Measurements from ENCODE around the gene THBD. TPM values are rescaled to one million over a fixed set of nuclear protein-coding genes. Genes with fewer than 3 reads are reported as not detected.

THBD gene
- total and polyA plus RNA-seq, 9 of the 15 experiments (the other 6 are each of a cell fraction or from before 2014, with no cell fraction given): 0.07 to 0.49 (median 0.33) TPM

DNA sequence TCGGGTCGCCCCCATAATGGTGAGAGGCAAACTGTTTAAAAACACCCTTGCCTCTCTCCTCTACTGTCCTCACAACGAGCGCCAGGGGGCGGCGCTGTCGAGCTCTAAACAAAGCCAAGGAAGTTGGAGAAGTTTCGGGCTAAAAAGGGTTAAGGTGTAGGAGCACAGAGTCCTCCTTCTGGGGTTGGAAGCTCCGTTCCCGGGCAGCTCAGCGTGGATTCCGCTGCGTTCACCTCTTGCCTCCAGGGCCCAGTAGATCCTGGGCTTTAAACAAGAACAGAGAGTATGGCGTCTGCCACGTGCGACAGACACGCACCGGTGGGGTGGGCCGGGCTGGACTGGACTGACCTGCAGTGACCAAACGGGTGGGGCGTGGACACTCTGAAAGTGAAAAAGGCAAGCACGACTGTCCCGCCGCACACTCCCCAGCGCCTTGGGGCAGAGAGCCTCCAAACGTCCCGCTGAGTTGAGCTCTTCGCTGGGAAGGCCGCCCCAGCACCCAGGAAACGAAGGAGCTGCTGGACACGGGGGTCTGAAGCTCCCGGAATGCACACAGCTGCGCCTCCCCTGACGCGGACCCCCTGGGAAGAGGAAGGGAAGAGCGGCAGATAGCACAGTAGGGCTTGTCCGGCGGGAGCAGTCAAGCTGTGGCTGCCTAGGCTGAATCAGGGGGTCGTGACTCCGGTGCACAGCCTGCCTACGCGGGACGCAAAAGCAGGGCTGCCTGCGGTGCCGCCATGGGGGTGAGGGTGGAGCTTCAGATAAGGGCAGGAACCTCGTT is 1.6 kb upstream of the THBD start (continued):
- peak; percentile 86 for TF ChIP-seq REST (IDR thresholded peaks at IDR 0.05; ENCODE audit: borderline replicate concordance)
- TF ChIP-seq REST (CRISPR knock-in tag; IDR thresholded peaks at IDR 0.05; ENCODE audit: low read depth): no peak
- TF ChIP-seq, protein P1, sequence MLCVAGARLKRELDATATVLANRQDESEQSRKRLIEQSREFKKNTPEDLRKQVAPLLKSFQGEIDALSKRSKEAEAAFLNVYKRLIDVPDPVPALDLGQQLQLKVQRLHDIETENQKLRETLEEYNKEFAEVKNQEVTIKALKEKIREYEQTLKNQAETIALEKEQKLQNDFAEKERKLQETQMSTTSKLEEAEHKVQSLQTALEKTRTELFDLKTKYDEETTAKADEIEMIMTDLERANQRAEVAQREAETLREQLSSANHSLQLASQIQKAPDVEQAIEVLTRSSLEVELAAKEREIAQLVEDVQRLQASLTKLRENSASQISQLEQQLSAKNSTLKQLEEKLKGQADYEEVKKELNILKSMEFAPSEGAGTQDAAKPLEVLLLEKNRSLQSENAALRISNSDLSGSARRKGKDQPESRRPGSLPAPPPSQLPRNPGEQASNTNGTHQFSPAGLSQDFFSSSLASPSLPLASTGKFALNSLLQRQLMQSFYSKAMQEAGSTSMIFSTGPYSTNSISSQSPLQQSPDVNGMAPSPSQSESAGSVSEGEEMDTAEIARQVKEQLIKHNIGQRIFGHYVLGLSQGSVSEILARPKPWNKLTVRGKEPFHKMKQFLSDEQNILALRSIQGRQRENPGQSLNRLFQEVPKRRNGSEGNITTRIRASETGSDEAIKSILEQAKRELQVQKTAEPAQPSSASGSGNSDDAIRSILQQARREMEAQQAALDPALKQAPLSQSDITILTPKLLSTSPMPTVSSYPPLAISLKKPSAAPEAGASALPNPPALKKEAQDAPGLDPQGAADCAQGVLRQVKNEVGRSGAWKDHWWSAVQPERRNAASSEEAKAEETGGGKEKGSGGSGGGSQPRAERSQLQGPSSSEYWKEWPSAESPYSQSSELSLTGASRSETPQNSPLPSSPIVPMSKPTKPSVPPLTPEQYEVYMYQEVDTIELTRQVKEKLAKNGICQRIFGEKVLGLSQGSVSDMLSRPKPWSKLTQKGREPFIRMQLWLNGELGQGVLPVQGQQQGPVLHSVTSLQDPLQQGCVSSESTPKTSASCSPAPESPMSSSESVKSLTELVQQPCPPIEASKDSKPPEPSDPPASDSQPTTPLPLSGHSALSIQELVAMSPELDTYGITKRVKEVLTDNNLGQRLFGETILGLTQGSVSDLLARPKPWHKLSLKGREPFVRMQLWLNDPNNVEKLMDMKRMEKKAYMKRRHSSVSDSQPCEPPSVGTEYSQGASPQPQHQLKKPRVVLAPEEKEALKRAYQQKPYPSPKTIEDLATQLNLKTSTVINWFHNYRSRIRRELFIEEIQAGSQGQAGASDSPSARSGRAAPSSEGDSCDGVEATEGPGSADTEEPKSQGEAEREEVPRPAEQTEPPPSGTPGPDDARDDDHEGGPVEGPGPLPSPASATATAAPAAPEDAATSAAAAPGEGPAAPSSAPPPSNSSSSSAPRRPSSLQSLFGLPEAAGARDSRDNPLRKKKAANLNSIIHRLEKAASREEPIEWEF (CRISPR knock-in tag; IDR thresholded peaks at IDR 0.05): 0 out of 2 replicates have a peak, but pooled peaks have one; percentile 24
- TF ChIP-seq, protein P2, sequence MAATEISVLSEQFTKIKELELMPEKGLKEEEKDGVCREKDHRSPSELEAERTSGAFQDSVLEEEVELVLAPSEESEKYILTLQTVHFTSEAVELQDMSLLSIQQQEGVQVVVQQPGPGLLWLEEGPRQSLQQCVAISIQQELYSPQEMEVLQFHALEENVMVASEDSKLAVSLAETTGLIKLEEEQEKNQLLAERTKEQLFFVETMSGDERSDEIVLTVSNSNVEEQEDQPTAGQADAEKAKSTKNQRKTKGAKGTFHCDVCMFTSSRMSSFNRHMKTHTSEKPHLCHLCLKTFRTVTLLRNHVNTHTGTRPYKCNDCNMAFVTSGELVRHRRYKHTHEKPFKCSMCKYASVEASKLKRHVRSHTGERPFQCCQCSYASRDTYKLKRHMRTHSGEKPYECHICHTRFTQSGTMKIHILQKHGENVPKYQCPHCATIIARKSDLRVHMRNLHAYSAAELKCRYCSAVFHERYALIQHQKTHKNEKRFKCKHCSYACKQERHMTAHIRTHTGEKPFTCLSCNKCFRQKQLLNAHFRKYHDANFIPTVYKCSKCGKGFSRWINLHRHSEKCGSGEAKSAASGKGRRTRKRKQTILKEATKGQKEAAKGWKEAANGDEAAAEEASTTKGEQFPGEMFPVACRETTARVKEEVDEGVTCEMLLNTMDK (IDR thresholded peaks at IDR 0.05; ENCODE audit: borderline replicate concordance, insufficient read depth, low read depth, low read length, poor library complexity, severe bottlenecking): no peak
- TF ChIP-seq MAZ (CRISPR knock-in tag; conservative IDR thresholded peaks at IDR 0.05 in 1 of 2, IDR thresholded peaks at IDR 0.05 in 1 of 2): peak in 1 of 2 experiments; percentile 64; a peak in 2 of 4 replicates
- 0 out of 2 replicates have a peak, but pooled peaks have one; percentile 14 for TF ChIP-seq ZFPM2 (CRISPR knock-in tag; IDR thresholded peaks at IDR 0.05)
- TF ChIP-seq TARDBP (IDR thresholded peaks at IDR 0.05): no peak; the same call in 1 of the 2 replicates
- no peak for TF ChIP-seq ZNF830 (CRISPR knock-in tag; IDR thresholded peaks at IDR 0.05)
- TF ChIP-seq RBM15 (IDR thresholded peaks at IDR 0.05; ENCODE audit: insufficient read depth, low read length): no peak
